Spinal cord (tissue), 10 donors: ENCODE results near the gene ADAMTS13. TPM values are rescaled to one million over a fixed set of nuclear protein-coding genes. Genes with fewer than 3 reads are reported as not detected.

ENCODE experiments used
- DNase-seq, 6 donors: peaks; one replicate each; pipeline versions ENCODE4 v3.0.0 to v3.0.0-alpha.2; 2013 to 2015; ENCODE audit warnings: low spot score in 6 of 6, low read depth in 4 of 6
- H3K27ac ChIP-seq: one replicate; pipeline ENCODE4 v1.5.1; 2013; ENCODE audit warnings: low read depth, low read length, control low read depth
- H3K27me3 ChIP-seq: one replicate; pipeline ENCODE4 v1.6.1; 2013; ENCODE audit warnings: low read length; ENCODE audit not compliant: control insufficient read depth, insufficient read depth
- H3K36me3 ChIP-seq: one replicate; pipeline ENCODE4 v1.6.1; 2013; ENCODE audit warnings: low read length; ENCODE audit not compliant: control insufficient read depth, insufficient read depth
- H3K4me1 ChIP-seq: one replicate; pipeline ENCODE4 v1.6.1; 2013; ENCODE audit warnings: low read length; ENCODE audit not compliant: control insufficient read depth, insufficient read depth
- H3K4me3 ChIP-seq: one replicate; pipeline ENCODE4 v1.5.1; 2013; ENCODE audit warnings: low read depth, low read length, control low read depth
- H3K9me3 ChIP-seq: one replicate; pipeline ENCODE4 v1.6.1; 2013; ENCODE audit warnings: low read length; ENCODE audit not compliant: control insufficient read depth, insufficient read depth
- WGBS: methylation state at CpG from one replicate; pipeline ENCODE4 v1.1.5; 2013; ENCODE audit warnings: missing lambda C conversion rate; ENCODE audit not compliant: insufficient coverage; 5-methylcytosine and 5-hydroxymethylcytosine counted together
- polyA plus RNA-seq, 2 donors: library from polyadenylated mRNA; unstranded; fragments of 120-200 nt; gene quantifications; one replicate each; pipeline ENCODE4 v1.2.1, GENCODE V29; 2013; ENCODE audit not compliant: insufficient read length in 2 of 2
- total RNA-seq, 2 donors: library from RNA; depleted of rRNA in 1 of 2; stranded (reverse); fragments of 120-200 nt in 1 of 2; fragments of >200 nt in 1 of 2; gene quantifications; one replicate each; pipeline versions ENCODE4 v1.2.3 to v1.2.4, GENCODE V29; 2013 to 2014
- donor health status: healthy.

Gene ADAMTS13
- total and polyA plus RNA-seq, 4 donors, result 2.4 to 16.5 (median 9.7) TPM

GRCh38 chr9:133490865-133491655 is 68.9 kb downstream of the ADAMTS13 start:
- DNase-seq, result no peak
- no peak overlapping the region for H3K27ac ChIP-seq
- H3K9me3 ChIP-seq, result no peaks in the 10 kb centered on the region
- peaks cover 20% of the 10 kb centered on the region for H3K4me1 ChIP-seq
- 85% methylated on average over 11 of the region's 12 CpGs for WGBS
- no peak overlapping the region for H3K4me3 ChIP-seq
- no peaks in the 10 kb centered on the region for H3K36me3 ChIP-seq
- no peaks in the 10 kb centered on the region for H3K27me3 ChIP-seq

GRCh38 chr9:133491656-133491925 is 69.4 kb downstream of the ADAMTS13 start:
- Histone ChIP-seq H3K27me3 (no peaks in the 10 kb centered on the region), H3K27ac (no peak overlapping the region)
- no CpG with 5 or more reads among the region's 8 CpGs for WGBS

GRCh38 chr9:133492061-133493021 is 70.2 kb downstream of the ADAMTS13 start:
- no peak overlapping the region for H3K27ac ChIP-seq
- no peaks in the 10 kb centered on the region for H3K27me3 ChIP-seq
- no peak for DNase-seq
- 65% methylated on average over 31 of the region's 33 CpGs for WGBS
- H3K4me1 ChIP-seq, result peaks cover 18% of the 10 kb centered on the region
- no peak overlapping the region for H3K4me3 ChIP-seq
- no peaks in the 10 kb centered on the region for H3K9me3 ChIP-seq
- no peaks in the 10 kb centered on the region for H3K36me3 ChIP-seq

More at GRCh38 chr9:133491656-133491925, 69.4 kb downstream of the ADAMTS13 start:
- DNase-seq, result no peak
- H3K36me3 ChIP-seq, result no peaks in the 10 kb centered on the region
- H3K4me1 ChIP-seq, result peaks cover 18% of the 10 kb centered on the region
- no peak overlapping the region for H3K4me3 ChIP-seq
- no peaks in the 10 kb centered on the region for H3K9me3 ChIP-seq

- WGBS, result 83% methylated on average over 11 of the region's 11 CpGs
- H3K36me3 ChIP-seq, result no peaks in the 10 kb centered on the region
- no peaks in the 10 kb centered on the region for H3K27me3 ChIP-seq
- H3K4me1 ChIP-seq, result peaks cover 14% of the 10 kb centered on the region
- no peak for DNase-seq
- H3K4me3 ChIP-seq, result no peak overlapping the region
- H3K27ac ChIP-seq, result no peak overlapping the region
- no peaks in the 10 kb centered on the region for H3K9me3 ChIP-seq
Measured at GRCh38 chr9:133493428-133493827, 71.3 kb downstream of the ADAMTS13 start.

GRCh38 chr9:133493845-133494540 is 71.8 kb downstream of the ADAMTS13 start:
- no peak for DNase-seq
- H3K27ac ChIP-seq, result no peak overlapping the region

GRCh38 chr9:133494636-133495326 is 72.6 kb downstream of the ADAMTS13 start:
- WGBS, result 77% methylated on average over 22 of the region's 24 CpGs
- peaks cover 14% of the 10 kb centered on the region for H3K4me1 ChIP-seq
- H3K27me3 ChIP-seq, result no peaks in the 10 kb centered on the region
- no peak overlapping the region for H3K27ac ChIP-seq
- no peaks in the 10 kb centered on the region for H3K36me3 ChIP-seq
- H3K9me3 ChIP-seq, result no peaks in the 10 kb centered on the region
- DNase-seq, result no peak
- H3K4me3 ChIP-seq, result no peak overlapping the region

More at GRCh38 chr9:133493845-133494540, 71.8 kb downstream of the ADAMTS13 start:
- H3K4me3 ChIP-seq, result no peak overlapping the region
- H3K36me3 ChIP-seq, result no peaks in the 10 kb centered on the region
- no peaks in the 10 kb centered on the region for H3K9me3 ChIP-seq
- 88% methylated on average over 23 of the region's 23 CpGs for WGBS
- H3K4me1 ChIP-seq, result peaks cover 14% of the 10 kb centered on the region
- H3K27me3 ChIP-seq, result no peaks in the 10 kb centered on the region

- H3K4me1 ChIP-seq, result peaks cover 14% of the 10 kb centered on the region
- H3K27ac ChIP-seq, result no peak overlapping the region
- H3K27me3 ChIP-seq, result no peaks in the 10 kb centered on the region
- no peak overlapping the region for H3K4me3 ChIP-seq
- 94% methylated on average over 24 of the region's 24 CpGs for WGBS
- DNase-seq, result no peak
- no peaks in the 10 kb centered on the region for H3K9me3 ChIP-seq
- H3K36me3 ChIP-seq, result no peaks in the 10 kb centered on the region
Measured at GRCh38 chr9:133495327-133496293, 73.4 kb downstream of the ADAMTS13 start.

GRCh38 chr9:133496861-133497842 is 75.0 kb downstream of the ADAMTS13 start:
- H3K27ac ChIP-seq, result no peak overlapping the region
- H3K27me3 ChIP-seq, result no peaks in the 10 kb centered on the region
- H3K4me1 ChIP-seq, result peaks cover 10% of the 10 kb centered on the region
- H3K36me3 ChIP-seq, result no peaks in the 10 kb centered on the region
- peaks cover 7% of the 10 kb centered on the region for H3K9me3 ChIP-seq
- H3K4me3 ChIP-seq, result no peak overlapping the region
- DNase-seq, result no peak
- WGBS, result 63% methylated on average over 32 of the region's 35 CpGs
